ENCODE results near the gene NHSL1. TPM values are rescaled to one million over a fixed set of nuclear protein-coding genes. Genes with fewer than 3 reads are reported as not detected.

Gene NHSL1
- total RNA-seq, 1 experiment from 2014 or later = 8.7 TPM

- DNase-seq = no peak
- Histone ChIP-seq H3K9me3 (no peaks in the 10 kb centered on the region), H3K36me3 (peaks cover 2% of the 10 kb centered on the region)
Observed at GRCh38 chr6:138455746-138456400, 43.4 kb downstream of the NHSL1 start.

GRCh38 chr6:138454981-138455706, 44.1 kb downstream of the NHSL1 start:
- H3K27me3 ChIP-seq = no peaks in the 10 kb centered on the region
- no peak overlapping the region for H3K4me3 ChIP-seq
- peaks cover 2% of the 10 kb centered on the region for H3K36me3 ChIP-seq
- no peaks in the 10 kb centered on the region for H3K9me3 ChIP-seq
- DNase-seq = no peak

More at GRCh38 chr6:138455746-138456400, 43.4 kb downstream of the NHSL1 start:
- no peaks in the 10 kb centered on the region for H3K27me3 ChIP-seq
- H3K4me3 ChIP-seq = no peak overlapping the region

- H3K36me3 ChIP-seq = no peaks in the 10 kb centered on the region; the same call in 1 of the 2 replicates
- no peak for DNase-seq
- no peaks in the 10 kb centered on the region for H3K9me3 ChIP-seq
- no peak overlapping the region for H3K4me3 ChIP-seq
- no peaks in the 10 kb centered on the region for H3K27me3 ChIP-seq
Observed at GRCh38 chr6:138451043-138451442, 48.3 kb downstream of the NHSL1 start.

GRCh38 chr6:138450445-138450844, 48.8 kb downstream of the NHSL1 start:
- no peaks in the 10 kb centered on the region for H3K27me3 ChIP-seq
- no peak for DNase-seq
- no peaks in the 10 kb centered on the region; the same call in 1 of the 2 replicates for H3K36me3 ChIP-seq
- no peaks in the 10 kb centered on the region for H3K9me3 ChIP-seq
- H3K4me3 ChIP-seq = no peak overlapping the region

- Histone ChIP-seq H3K4me3 (no peak overlapping the region), H3K9me3 (no peaks in the 10 kb centered on the region), H3K36me3 (peaks cover 6% of the 10 kb centered on the region), H3K27me3 (no peaks in the 10 kb centered on the region)
- DNase-seq = no peak
Observed at GRCh38 chr6:138446821-138447220, 52.5 kb downstream of the NHSL1 start.

- H3K4me3 ChIP-seq = no peak overlapping the region
- H3K27me3 ChIP-seq = no peaks in the 10 kb centered on the region
- DNase-seq = no peak
- peaks cover 6% of the 10 kb centered on the region for H3K36me3 ChIP-seq
- H3K9me3 ChIP-seq = no peaks in the 10 kb centered on the region
Observed at GRCh38 chr6:138443979-138444378, 55.3 kb downstream of the NHSL1 start.

GRCh38 chr6:138442663-138443062, 56.6 kb downstream of the NHSL1 start:
- no peaks in the 10 kb centered on the region for H3K9me3 ChIP-seq
- no peak overlapping the region for H3K4me3 ChIP-seq
- H3K27me3 ChIP-seq = no peaks in the 10 kb centered on the region
- DNase-seq = no peak
- H3K36me3 ChIP-seq = peaks cover 6% of the 10 kb centered on the region

GRCh38 chr6:138441965-138442364, 57.3 kb downstream of the NHSL1 start:
- H3K27me3 ChIP-seq = no peaks in the 10 kb centered on the region
- H3K36me3 ChIP-seq = peaks cover 6% of the 10 kb centered on the region
- DNase-seq = no peak

GRCh38 chr6:138440758-138441357, 58.4 kb downstream of the NHSL1 start:
- Histone ChIP-seq H3K36me3 (peaks cover 6% of the 10 kb centered on the region), H3K9me3 (no peaks in the 10 kb centered on the region), H3K27me3 (no peaks in the 10 kb centered on the region), H3K4me3 (no peak overlapping the region)
- DNase-seq = no peak

More at GRCh38 chr6:138441965-138442364, 57.3 kb downstream of the NHSL1 start:
- H3K9me3 ChIP-seq = no peaks in the 10 kb centered on the region
- no peak overlapping the region for H3K4me3 ChIP-seq

- no peak for DNase-seq
- Histone ChIP-seq H3K9me3 (no peaks in the 10 kb centered on the region), H3K4me3 (no peak overlapping the region)
Observed at GRCh38 chr6:138440296-138440695, 59.0 kb downstream of the NHSL1 start.

GRCh38 chr6:138439546-138439945, 59.7 kb downstream of the NHSL1 start:
- no peak for DNase-seq
- Histone ChIP-seq H3K9me3 (no peaks in the 10 kb centered on the region), H3K36me3 (peaks cover 2% of the 10 kb centered on the region), H3K27me3 (no peaks in the 10 kb centered on the region), H3K4me3 (no peak overlapping the region)

More at GRCh38 chr6:138440296-138440695, 59.0 kb downstream of the NHSL1 start:
- peaks cover 6% of the 10 kb centered on the region for H3K36me3 ChIP-seq
- no peaks in the 10 kb centered on the region for H3K27me3 ChIP-seq

- Histone ChIP-seq H3K36me3 (peaks cover 2% of the 10 kb centered on the region), H3K27me3 (no peaks in the 10 kb centered on the region), H3K4me3 (no peak overlapping the region), H3K9me3 (no peaks in the 10 kb centered on the region)
- DNase-seq = no peak
Observed at GRCh38 chr6:138434925-138435324, 64.4 kb downstream of the NHSL1 start.

GRCh38 chr6:138434096-138434495, 65.2 kb downstream of the NHSL1 start:
- H3K36me3 ChIP-seq = peaks cover 2% of the 10 kb centered on the region
- H3K27me3 ChIP-seq = no peaks in the 10 kb centered on the region
- DNase-seq = no peak
- no peaks in the 10 kb centered on the region for H3K9me3 ChIP-seq
- H3K4me3 ChIP-seq = no peak overlapping the region

- Histone ChIP-seq H3K36me3 (peaks cover 7% of the 10 kb centered on the region), H3K9me3 (no peaks in the 10 kb centered on the region), H3K4me3 (no peak overlapping the region), H3K27me3 (no peaks in the 10 kb centered on the region)
- no peak for DNase-seq
Observed at GRCh38 chr6:138432063-138432356, 67.3 kb downstream of the NHSL1 start.

- Histone ChIP-seq H3K4me3 (no peak overlapping the region), H3K9me3 (no peaks in the 10 kb centered on the region), H3K36me3 (peaks cover 10% of the 10 kb centered on the region), H3K27me3 (no peaks in the 10 kb centered on the region)
- DNase-seq = no peak
Observed at GRCh38 chr6:138431256-138432062, 67.8 kb downstream of the NHSL1 start.

GRCh38 chr6:138430361-138431145, 68.7 kb downstream of the NHSL1 start:
- no peak for DNase-seq
- no peaks in the 10 kb centered on the region for H3K27me3 ChIP-seq
- no peak overlapping the region for H3K4me3 ChIP-seq
- no peaks in the 10 kb centered on the region for H3K9me3 ChIP-seq
- H3K36me3 ChIP-seq = peaks cover 10% of the 10 kb centered on the region
